ENCODE data around the gene GIGYF2.

The GIGYF2 gene

GRCh38 chr2:232876161-232876977, 179.2 kb downstream of the GIGYF2 start:
- ATAC-seq, result peak; percentile 28
- TF ChIP-seq CSRNP3 (CRISPR knock-in tag; IDR thresholded peaks at IDR 0.05), result no peak
- no peak for TF ChIP-seq PPARA (CRISPR knock-in tag; IDR thresholded peaks at IDR 0.05; ENCODE audit: borderline replicate concordance)
- no peak for TF ChIP-seq SNAI2 (CRISPR knock-in tag; IDR thresholded peaks at IDR 0.05)
- TF ChIP-seq ISL1 (CRISPR knock-in tag; IDR thresholded peaks at IDR 0.05), result no peak
- no peak for TF ChIP-seq ZNF70 (CRISPR knock-in tag; IDR thresholded peaks at IDR 0.05)
- TF ChIP-seq ZC3H10 (CRISPR knock-in tag; IDR thresholded peaks at IDR 0.05), result no peak
- no peak for TF ChIP-seq CREB5 (CRISPR knock-in tag; IDR thresholded peaks at IDR 0.05; ENCODE audit: low read depth)
- TF ChIP-seq ESRRG (CRISPR knock-in tag; IDR thresholded peaks at IDR 0.05), result no peak
- TF ChIP-seq TOX (CRISPR knock-in tag; IDR thresholded peaks at IDR 0.05; ENCODE audit: borderline replicate concordance), result no peak
- TF ChIP-seq BACH2 (CRISPR knock-in tag; IDR thresholded peaks at IDR 0.05; ENCODE audit: borderline replicate concordance), result no peak
- 0 out of 2 replicates have a peak, but pooled peaks have one; percentile 19 for TF ChIP-seq TSHZ2 (CRISPR knock-in tag; IDR thresholded peaks at IDR 0.05)
- TF ChIP-seq GLIS3 (CRISPR knock-in tag; IDR thresholded peaks at IDR 0.05), result no peak
- TF ChIP-seq ARNTL (CRISPR knock-in tag; IDR thresholded peaks at IDR 0.05; ENCODE audit: borderline replicate concordance, low read depth), result no peak
- TF ChIP-seq ZFP30 (CRISPR knock-in tag; IDR thresholded peaks at IDR 0.05), result no peak
- 0 out of 2 replicates have a peak, but pooled peaks have one; percentile 57 for TF ChIP-seq CSDC2 (CRISPR knock-in tag; IDR thresholded peaks at IDR 0.05)

- no peak for TF ChIP-seq ZNF70 (CRISPR knock-in tag; IDR thresholded peaks at IDR 0.05)
- no peak for TF ChIP-seq ESRRG (CRISPR knock-in tag; IDR thresholded peaks at IDR 0.05)
- TF ChIP-seq PPARA (CRISPR knock-in tag; IDR thresholded peaks at IDR 0.05; ENCODE audit: borderline replicate concordance), result no peak
- TF ChIP-seq TSHZ2 (CRISPR knock-in tag; IDR thresholded peaks at IDR 0.05), result no peak
- TF ChIP-seq ARNTL (CRISPR knock-in tag; IDR thresholded peaks at IDR 0.05; ENCODE audit: borderline replicate concordance, low read depth), result no peak
- no peak for ATAC-seq
Observed at GRCh38 chr2:232876978-232877441, 179.9 kb downstream of the GIGYF2 start.

- no peak for TF ChIP-seq ZFP3 (CRISPR knock-in tag; IDR thresholded peaks at IDR 0.05)
- no peak for TF ChIP-seq CREB5 (CRISPR knock-in tag; IDR thresholded peaks at IDR 0.05; ENCODE audit: low read depth)
- TF ChIP-seq PATZ1 (CRISPR knock-in tag; IDR thresholded peaks at IDR 0.05; ENCODE audit: borderline replicate concordance), result no peak
- TF ChIP-seq CSDC2 (CRISPR knock-in tag; IDR thresholded peaks at IDR 0.05), result no peak
- TF ChIP-seq BACH2 (CRISPR knock-in tag; IDR thresholded peaks at IDR 0.05; ENCODE audit: borderline replicate concordance), result no peak
- no peak for TF ChIP-seq ZFP30 (CRISPR knock-in tag; IDR thresholded peaks at IDR 0.05)
- TF ChIP-seq ZC3H10 (CRISPR knock-in tag; IDR thresholded peaks at IDR 0.05), result no peak
- no peak for ATAC-seq
Observed at GRCh38 chr2:232877940-232878511, 180.9 kb downstream of the GIGYF2 start.

All from SK-N-SH treated with all-trans-retinoic acid at 6 μM for 48 hours (cell line).